Dedifferentiated amniotic fluid mesenchymal stem cell (primary cell): ENCODE results near the gene ATP2B2.
"Not testable (repeated sequence)": the region's sequence is repeated elsewhere in the genome, so short reads cannot be mapped to it uniquely, and the experiment has no call there.

Source experiments
- DNase-seq: peaks from one replicate; pipeline ENCODE4 v3.0.0-alpha.2; 2016; ENCODE audit errors: extremely low spot score

ATP2B2 gene

DNA sequence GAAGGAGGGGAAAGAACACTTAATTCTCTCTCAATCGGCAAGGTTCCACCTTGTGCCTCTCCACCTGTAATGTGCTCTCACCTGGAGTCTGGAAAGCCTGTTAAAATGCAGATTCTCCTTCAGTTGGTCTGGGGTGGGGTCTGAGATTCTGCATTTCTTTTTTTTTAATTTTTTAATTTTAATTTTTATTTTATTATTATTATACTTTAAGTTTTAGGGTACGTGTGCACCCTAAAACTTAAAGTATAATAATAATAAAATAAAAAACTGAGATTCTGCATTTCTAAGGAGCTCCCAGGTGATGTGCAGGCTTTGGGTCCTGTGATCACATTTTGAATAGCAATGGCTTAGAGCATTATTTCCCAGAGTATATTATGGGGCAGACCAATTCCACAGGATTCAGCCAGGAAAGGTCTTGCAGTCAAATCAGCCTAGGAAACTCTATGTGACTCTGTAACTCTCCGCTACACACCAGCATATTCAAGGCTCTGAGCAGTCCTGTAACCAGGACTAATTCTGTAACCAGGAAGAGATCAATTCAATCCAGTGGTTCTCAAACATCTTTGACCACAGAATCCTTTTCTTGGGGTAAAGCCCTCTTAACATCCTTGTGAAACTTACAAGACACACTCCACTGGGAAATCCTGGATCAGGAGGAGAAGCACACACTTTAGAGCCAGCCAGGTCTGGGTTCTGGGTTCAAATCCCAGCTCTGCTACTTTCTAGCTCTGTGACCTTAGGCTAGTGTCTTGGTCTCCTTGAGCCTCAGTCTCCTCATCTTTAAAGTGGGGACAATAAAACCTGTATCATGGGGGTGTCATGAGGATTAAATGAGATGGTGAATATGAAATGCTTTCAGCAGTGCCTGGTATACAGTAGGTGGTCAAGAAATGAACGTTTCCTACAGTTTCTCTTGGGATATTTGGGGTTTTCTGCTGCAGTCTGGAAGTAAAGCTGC, 122.2 kb downstream of the ATP2B2 start:
- DNase-seq: no peak

- not testable (repeated sequence) for DNase-seq
Measured at GRCh38 chr3:10382445-10382844, 122.9 kb downstream of the ATP2B2 start.

GRCh38 chr3:10381336-10381735, 124.0 kb downstream of the ATP2B2 start:
- no peak for DNase-seq

GRCh38 chr3:10380906-10381305, 124.5 kb downstream of the ATP2B2 start:
- DNase-seq: no peak

DNA sequence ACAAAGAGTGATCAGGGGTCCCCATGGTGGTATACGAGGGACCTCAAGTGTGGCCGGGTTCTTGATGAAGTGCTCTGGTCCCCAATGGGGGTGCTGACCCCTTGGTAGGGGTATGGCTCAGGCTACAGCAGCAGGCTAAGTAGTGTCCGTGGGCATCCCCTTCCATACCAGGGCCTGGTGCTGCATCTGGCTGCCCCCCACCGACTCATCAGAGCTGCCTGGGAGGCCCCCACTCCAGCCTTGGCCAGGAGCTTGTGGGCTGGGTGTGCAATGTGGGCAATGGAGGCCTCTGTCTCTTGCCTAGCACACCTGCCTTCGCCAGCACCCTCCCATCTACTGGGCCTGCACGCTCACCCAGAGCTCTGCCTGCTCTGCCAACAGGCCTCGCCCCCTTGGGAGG, 125.4 kb downstream of the ATP2B2 start:
- DNase-seq: no peak

DNA sequence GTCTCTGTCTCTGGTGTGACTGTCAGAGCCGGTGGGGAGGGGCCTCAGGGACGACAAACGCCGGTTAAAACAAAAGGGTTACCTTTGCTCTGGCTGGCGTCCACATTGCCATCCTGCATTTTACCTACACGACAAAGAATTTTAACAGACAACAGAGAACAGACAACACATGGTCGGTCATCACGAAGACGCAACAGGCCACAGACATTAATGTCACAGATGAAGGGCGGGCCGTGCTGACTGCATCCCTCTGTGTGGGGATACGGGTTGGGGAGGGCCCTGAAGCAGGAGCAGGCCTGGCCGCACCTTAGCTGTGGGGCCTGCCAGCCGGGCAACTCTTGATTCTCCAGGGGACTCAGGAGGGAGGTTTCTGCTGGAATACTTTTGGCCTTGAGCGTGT, 126.2 kb downstream of the ATP2B2 start:
- DNase-seq: no peak

- no peak for DNase-seq
Measured at GRCh38 chr3:10378742-10379141, 126.6 kb downstream of the ATP2B2 start.

DNA sequence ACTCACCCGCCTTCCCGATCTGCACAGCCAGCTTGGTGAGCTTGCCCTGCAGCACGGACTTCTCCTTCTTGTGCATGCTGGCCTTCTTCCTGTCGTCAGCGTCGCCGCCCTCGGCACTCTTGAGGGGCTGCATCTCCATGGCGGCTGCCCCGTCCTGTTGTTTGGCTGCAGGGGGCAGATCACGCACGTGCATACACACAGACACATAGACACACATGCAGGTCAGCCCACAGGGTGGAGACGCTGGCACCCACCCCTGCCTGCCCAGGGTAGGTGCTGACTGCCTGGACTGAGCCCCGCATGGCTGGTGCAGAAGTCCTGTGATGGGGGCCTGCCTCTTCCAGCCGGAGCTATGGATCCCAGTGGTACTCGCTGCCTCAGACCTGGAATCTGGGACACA, 127.1 kb downstream of the ATP2B2 start:
- DNase-seq: no peak

DNA sequence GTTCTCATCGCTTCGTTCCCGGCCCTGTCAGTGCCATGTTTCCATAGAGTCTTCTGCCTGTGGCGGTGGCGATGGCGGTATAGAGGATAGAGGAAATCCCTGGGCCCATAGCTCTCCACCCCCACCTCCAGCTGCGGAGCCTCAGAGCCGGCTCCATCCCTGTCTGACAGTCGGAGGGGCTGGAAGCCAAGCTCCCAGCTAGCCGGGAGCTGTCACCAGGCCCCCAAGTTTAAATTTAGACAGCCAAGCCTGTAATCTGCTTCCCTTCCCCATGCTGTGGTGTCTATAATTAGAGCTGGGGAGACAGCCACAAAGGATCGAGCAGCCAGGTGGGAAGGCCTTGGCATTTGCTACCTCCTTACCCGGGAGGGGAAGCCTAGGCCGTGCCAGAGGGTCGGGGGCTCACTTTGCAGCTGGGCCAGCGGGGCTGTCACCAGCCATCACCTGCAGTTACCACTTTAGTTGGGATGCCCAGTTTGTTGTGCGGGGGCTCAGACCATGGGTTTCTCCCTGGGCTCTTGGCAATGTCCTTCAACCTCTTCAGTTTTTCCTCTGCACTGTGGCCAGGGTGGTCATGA, 128.1 kb downstream of the ATP2B2 start:
- DNase-seq: no peak

DNA sequence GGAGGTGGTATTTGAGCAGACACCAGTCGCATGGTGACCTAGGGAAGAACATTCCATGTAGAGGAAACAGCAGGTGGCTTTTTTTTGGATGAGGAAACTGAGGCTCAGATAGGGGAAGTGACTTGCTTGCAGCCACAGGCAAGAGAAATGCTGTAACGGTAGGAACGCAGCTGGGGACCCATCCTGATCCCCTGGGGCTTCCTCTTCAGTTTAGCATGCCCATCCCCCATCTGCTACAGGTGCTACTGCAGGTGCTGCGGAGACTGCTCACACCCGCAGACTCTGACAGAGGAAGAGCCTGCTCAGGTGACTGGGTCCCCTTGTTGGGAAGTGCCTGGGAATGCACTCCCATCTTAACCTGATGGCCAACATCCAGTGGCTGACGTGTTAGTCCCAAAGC, 129.0 kb downstream of the ATP2B2 start:
- DNase-seq: no peak

GRCh38 chr3:10375296-10376053, 129.9 kb downstream of the ATP2B2 start:
- DNase-seq: no peak

DNA sequence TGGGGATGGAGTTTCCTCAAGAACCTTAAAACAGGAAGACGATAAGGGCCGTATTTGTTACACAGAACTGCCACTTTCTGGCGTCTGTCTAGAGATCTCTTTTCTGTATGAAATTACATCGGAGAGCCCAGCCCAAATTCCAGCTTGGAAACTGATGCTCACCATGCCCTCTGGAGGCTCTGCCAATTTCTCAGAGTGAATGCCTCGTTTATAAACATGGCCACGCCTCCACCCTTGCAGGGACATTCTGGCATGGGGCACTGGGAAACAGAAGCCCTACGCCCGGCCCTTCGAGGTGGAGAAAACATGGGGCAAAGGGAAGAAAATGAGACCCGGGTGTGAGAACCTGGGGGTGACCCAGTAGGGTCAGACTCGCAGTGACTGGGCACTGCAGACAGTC, 131.1 kb downstream of the ATP2B2 start:
- no peak for DNase-seq

DNA sequence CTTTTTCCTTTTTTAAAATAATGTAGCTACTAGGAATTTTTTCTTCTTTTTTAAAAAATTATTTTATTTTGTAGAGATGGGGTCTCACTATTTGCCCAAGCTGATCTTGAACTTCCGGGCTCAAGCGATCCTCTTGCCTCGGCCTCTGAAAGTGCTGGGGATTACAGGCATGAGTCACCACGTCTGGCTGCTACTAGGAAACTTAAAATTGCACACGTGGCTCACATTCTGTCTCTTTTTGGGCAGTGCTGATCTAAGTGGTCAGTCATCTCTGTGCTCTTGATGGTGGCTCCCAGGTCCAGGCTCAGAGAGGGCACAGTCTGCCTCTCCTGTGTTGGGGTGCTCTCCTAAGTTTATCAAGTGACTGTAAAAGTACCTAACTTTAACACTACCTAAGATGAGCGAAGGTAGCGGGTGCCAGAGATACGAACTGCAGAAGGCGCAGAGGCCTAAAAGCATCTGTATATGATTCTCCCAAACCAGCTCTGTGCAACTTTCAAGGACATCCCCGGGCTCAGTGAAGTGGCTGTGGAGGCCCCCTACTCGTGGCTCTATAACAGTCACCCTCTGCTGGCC, 131.6 kb downstream of the ATP2B2 start:
- no peak for DNase-seq

DNA sequence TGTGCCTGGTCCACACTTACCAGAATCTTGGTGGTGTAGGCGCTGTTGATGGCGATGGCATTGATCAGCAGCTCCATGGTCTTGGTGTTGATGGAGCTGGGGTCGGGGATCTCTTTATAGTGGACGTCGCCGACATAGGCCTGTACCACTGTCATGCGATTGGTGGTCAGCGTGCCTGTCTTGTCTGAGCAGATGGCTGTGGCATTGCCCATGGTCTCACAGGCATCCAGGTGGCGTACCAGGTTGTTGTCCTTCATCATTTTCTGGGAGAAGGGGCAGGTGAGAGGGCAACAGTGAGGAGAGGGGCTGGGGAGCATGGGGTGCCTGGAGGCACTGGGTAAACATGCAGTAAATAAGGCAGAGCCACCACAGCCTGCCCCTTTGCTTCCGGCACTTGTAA, 133.6 kb downstream of the ATP2B2 start:
- DNase-seq: no peak

GRCh38 chr3:10371167-10371566, 134.2 kb downstream of the ATP2B2 start:
- no peak for DNase-seq

- DNase-seq: no peak
Measured at GRCh38 chr3:10370429-10370828, 135.0 kb downstream of the ATP2B2 start.

- DNase-seq: no peak
Measured at GRCh38 chr3:10368512-10368911, 136.9 kb downstream of the ATP2B2 start.

DNA sequence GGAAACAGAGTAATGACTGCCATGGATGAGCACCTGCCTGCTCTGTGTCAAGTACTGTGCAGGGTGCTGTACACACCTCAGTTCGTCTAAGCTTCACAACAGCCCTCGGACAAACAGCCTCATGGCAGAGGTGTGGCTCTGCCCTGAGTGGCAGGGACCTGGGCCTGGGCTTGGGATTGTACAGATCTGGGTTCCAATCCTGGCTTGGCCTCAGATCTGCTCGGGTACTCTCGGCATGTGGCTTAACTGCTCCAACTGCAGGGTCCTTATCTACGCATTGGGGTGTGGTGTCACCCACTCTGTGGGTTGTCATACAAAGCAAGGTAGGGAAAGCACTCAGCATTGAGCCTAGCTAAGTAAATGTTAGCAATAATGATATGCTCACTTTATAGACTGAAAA, 137.9 kb downstream of the ATP2B2 start:
- no peak for DNase-seq

DNA sequence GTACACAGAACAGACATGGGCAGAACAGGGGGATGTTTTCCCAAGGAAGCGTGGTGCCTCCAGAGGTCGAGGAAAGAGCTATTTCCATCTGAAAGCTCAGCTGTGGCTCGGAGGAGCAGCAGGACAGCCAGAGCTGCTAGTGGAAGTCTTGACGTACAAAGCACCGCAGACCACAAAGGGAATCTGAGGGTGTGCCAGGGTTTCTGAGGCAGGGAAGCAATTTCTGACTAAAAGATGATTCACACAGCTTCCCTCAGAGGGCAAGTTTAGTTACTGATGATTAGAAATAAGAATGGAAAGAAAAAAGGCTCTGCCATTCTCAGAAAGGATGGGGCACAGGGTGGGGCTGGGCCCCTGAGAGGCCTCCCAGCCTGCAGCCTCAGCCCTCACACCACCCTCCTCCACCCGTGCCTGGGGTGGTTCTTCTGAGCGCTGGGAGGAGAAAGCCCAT, 138.7 kb downstream of the ATP2B2 start:
- DNase-seq: peak; percentile 93

DNA sequence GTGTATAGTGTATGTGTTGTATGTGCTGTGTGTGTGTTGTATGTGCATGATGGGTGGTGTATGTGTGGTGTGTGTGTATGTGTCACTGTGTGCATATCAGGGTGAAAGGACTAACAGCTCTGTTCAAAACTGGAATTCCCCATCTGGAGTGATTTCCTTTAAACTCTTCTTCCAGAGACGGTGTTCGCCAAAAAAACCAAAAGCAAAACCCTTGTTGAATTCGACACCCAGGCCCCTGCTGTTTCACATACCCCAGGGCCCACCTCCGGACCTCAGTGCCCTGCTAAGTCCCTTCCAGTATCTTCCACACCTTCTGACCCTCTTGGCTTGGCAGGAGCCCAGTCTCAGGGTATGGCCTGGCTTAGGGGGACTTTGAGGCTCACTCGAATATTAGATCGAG, 139.6 kb downstream of the ATP2B2 start:
- DNase-seq: no peak

GRCh38 chr3:10365316-10365715, 140.1 kb downstream of the ATP2B2 start:
- no peak for DNase-seq

GRCh38 chr3:10364806-10365205, 140.6 kb downstream of the ATP2B2 start:
- DNase-seq: no peak
